GM18909 (cell line): ENCODE data around the gene PWP1.
A peak's percentile ranks its signal among the peaks of the same experiment; 100 is the strongest.

Experiments used
- ATAC-seq: cut with Tn5 transposase; IDR thresholded peaks from one replicate; pipeline ENCODE4 v1.9.1; 2021; ENCODE audit warnings: mild to moderate bottlenecking; ENCODE audit not compliant: unreplicated experiment, poor library complexity

The PWP1 gene

GRCh38 chr12:107685360-107686248, at the start of gene PWP1:
Gene PWP1 (plus strand): TSS chr12:107685799. CDS start chr12:107685900, 101 bp downstream.
- ATAC-seq, result peak; percentile 91

- ATAC-seq, result no peak
Observed at GRCh38 chr12:107641154-107641553, 44.4 kb upstream of the PWP1 start.

GRCh38 chr12:107642240-107642639, 43.4 kb upstream of the PWP1 start:
- no peak for ATAC-seq

DNA sequence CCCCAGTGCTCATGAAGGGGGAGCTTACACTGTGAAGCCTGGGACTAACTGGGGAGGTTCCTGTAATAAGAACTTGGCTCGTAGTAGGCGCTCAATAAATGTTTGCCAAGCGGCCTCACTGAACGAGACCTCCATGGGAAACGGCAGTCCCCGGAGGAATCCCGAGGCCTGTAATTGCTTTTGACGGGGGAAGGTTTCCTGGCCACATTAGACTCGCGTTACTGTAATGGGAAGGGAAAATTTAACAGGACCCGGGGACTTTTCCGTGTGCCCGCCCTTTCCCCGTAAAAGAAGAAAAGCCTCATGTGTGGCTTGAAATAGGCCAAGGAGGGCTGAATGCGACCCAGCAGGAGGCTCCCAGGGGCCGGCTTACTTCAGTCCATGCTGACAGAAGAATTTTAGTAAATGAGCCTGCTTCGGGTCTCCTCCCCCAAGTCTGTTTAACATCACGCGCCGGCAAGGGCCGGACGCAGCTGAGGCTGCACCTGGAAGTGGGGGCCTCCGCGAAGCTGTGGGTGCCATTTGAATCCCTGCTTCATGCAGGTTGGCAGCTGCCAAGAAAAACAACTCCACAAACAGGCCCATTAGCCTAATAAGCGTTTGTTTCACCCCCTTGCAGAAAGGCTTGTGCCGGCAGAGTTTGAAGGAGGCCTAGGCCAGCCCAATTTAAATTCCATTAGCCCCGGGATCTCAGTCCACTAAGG, 39.8 kb upstream of the PWP1 start:
- ATAC-seq, result no peak

DNA sequence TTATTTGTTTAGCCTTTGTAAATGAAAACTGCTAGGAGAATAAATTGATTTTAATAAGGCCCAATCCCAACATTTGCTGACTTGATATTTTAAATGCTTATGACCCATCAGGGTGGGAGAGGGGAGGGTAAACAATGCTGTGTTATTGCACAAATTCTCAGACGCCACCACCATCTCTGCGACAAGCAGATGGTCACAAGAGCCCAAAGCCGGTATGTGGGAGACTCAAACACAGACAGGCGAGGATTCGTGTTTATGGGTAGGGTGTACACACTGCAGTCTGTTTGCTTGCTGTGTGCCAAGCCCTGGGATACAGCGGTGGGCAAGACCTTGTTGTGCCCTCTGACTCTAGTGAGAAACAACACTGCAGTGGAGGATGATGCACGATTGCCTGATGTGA, 39.2 kb upstream of the PWP1 start:
- ATAC-seq, result no peak

DNA sequence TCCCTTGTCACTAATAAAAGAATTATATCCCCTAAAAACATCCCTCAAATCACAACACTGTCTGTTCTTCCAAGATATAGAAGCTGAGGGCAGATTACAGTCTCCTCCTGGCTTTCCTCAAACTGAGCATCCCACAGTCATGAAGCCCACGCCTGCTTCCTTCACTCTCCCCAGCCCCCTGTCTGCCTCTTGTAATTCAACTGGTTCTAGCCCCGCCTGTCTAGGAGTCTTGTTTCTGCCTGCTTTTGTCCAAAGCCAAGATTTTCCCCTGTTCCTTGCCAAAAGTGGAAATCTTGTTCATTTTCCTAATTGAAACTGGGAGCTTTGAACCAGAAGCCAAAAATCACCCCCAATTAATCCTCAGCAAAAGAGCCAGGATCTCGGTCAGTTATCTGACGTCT, 35.9 kb upstream of the PWP1 start:
- no peak for ATAC-seq

GRCh38 chr12:107650977-107651376, 34.6 kb upstream of the PWP1 start:
- ATAC-seq, result no peak

DNA sequence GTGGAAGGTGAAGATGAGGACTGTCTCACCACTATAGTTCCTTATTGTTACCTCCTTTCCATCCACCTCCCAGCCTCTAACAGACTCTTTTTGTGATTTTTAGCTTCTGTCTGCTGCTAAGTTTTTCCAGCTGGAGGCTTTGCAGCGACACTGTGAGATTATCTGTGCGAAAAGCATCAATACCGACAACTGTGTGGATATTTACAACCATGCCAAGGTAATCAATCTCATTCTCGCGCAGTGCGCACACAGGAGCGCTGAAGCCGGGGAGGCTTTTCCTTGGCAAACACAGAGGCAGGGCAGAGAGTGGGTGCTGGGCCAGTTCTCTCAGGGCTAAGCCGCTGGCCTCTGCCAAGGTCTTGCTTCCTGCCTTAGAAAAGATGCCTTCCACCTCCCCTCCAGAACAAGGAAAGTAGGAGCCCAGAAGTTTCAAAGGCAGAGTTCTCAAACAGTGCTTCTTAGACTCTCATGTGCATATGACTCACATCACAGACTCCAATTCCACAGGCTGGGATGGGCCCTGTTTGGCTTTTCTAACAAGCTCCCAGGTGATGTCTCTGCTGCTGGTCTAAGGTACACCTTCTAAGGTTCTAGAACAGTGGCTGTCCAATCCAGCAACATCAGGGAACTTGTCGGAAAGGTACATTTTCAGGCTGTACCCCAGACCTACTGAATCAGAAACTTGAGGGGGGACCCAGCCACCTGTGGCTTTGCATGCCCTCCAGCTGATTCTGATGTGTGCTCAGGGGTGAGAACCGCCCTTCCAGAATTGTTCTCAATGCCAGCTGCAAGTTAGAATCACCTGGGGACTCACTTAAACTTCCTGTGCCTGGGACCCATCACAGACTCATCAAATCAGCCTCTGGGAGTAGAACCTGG, 33.8 kb upstream of the PWP1 start:
- no peak for ATAC-seq

DNA sequence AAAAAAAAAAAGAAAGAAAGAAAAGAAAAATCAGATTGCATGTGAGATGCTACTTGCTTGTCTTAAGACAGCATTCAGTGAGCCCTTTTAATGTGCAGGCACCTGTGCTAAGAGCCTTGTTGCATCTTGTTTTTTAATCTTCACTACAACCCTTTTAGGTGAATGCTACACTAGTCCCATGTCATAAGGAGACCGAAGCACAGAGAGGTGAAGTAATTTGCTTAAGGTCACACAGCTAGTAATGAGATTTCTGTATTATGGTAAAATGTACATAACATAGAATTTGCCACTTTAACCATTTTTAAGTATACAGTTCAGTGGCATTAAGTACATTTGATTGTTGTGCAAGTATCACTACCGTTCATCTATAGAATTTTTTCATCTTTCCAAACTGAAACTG, 32.1 kb upstream of the PWP1 start:
- no peak for ATAC-seq

GRCh38 chr12:107654873-107655272, 30.7 kb upstream of the PWP1 start:
- no peak for ATAC-seq

GRCh38 chr12:107655281-107656065, 30.1 kb upstream of the PWP1 start:
- no peak for ATAC-seq

GRCh38 chr12:107656302-107656701, 29.3 kb upstream of the PWP1 start:
- ATAC-seq, result no peak

DNA sequence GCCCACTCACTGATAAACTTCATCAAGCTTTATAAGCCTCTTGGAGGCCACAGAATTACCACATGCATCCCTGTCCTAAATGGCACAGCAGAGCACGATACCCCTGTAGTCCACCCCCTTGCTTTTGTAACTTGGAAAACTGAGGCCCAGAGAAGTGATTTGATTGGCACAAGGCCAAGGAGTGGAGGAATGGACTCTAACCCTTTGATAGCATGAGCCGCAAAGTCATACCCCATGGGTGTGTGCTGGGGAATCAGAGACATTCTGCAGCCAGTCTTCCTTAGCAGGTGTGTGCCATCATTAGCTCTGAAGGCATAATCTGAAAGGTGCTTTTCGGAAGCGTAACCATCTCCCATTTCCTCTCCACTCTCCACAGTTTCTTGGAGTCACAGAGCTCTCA, 28.5 kb upstream of the PWP1 start:
- no peak for ATAC-seq

DNA sequence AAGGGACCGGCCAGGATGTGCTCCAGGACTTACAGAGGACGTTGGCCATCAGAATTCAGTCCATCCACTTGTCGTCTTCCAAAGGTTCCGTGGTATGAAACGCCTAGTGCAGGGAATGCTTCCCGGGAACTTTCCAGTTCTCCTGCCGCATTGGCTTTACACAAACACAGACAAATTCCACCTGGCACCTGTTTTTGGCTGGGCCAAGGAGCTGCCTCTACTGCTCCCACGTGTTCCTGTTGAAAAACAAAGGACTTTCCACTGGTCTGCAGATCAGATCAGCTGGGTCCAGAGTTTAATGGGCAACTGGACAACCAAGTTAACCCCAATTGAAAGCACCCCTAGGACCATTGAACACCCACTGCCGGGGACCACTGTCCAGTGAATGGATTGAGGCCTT, 28.0 kb upstream of the PWP1 start:
- no peak for ATAC-seq

- ATAC-seq, result no peak
Observed at GRCh38 chr12:107660235-107660634, 25.4 kb upstream of the PWP1 start.

DNA sequence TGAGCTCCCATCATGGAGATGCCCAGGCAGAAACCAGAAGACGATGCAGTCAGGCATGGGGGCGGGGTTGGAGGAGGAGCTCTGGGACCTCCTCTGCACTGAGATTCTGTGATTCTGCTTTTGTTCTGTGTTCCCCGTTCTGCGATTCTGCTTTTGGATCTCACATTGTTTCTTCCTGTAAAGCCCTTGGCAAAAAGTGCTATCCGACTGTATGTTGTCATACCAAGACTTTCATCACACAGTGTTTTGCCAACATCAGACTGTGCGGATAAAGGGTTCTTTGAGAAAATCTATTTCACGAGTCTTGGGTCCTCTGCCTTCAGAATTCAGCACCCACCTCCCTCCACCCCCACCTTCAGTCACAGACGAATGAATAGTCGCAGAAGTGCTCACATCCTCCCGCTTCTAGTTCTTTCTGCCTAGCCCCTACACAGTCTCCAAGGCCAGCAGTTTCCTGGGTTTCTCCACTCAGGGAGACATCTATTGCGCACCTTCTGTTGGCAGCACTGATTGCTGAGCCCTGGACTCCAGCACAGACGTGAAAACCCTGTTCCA, 24.7 kb upstream of the PWP1 start:
- ATAC-seq, result no peak

GRCh38 chr12:107661830-107662229, 23.8 kb upstream of the PWP1 start:
- no peak for ATAC-seq

DNA sequence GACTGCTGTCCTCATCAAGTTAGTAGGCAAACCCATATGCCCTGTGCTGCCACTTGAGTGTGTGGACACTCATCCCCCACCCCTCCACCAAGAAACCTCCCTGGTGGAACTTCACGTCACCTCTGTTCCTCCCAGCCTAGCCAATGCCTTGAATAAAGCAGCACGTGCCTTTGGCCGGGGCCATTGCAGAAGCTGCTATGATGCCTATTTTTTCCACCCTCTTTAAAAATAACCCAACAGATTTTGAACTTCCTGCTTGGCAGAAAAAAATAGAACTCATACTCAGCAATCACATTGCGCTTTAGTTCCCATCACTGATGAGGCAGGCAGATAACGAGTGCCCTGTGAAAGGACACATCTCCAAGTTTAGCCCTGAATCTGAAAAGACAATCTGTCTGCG, 23.1 kb upstream of the PWP1 start:
- no peak for ATAC-seq

DNA sequence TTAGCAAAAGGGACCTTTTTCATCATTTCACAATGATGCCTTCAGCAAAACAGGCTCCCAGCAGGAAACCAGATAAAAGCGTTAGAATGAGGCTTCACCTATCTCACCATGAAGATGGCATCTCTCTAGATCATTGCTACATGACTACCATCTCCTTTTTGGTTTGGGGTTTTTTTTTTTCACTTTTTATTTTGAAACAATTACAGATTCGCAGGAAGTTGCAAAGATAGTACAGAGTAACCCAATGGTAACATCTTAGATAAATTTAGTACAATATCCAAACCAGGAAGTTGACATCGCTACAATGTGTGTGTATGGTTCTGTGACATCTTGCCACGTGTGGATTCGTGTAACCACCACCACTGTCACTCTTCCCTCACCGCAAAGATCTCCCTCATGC, 22.3 kb upstream of the PWP1 start:
- no peak for ATAC-seq

DNA sequence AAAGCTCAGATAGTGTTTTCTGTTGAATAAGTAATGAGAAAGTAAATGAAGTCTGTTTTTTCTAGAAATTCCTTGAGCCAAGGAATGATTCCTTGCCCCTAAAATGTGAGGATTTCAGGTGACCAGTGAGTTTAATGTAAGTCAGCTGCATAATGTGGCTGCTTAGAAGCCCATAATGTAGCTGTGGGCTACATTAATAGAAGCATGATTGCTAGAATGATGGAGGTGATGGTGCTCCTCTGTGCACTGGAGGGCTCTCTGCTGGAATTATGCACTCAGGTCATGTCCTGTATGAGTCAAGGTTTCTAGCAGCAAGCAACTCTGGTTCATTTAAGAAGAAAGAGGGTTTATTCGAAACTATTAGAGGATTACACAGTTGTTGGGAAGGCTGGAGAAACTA, 19.6 kb upstream of the PWP1 start:
- no peak for ATAC-seq
